KOPT-K1 (cell line): Measurements from ENCODE around the gene TEPSIN.

Source experiments
- H3K27ac ChIP-seq: fragments of 200-600 bp; sonication (generic); 2 replicates; pipeline ENCODE4 v1.5.1; 2016; ENCODE audit warnings: antibody characterized with exemption, mild to moderate bottlenecking, low read depth, low read length; ENCODE audit not compliant: poor library complexity, severe bottlenecking
- H3K36me3 ChIP-seq: fragments of 200-600 bp; sonication (generic); 2 replicates; pipeline ENCODE4 v1.5.1; 2017; ENCODE audit warnings: antibody characterized with exemption, mild to moderate bottlenecking, low read length, moderate library complexity; ENCODE audit not compliant: insufficient read depth
- H3K9me3 ChIP-seq: fragments of 200-600 bp; sonication (generic); 2 replicates; pipeline ENCODE4 v1.5.1; 2017; ENCODE audit warnings: antibody characterized with exemption, low read length, mild to moderate bottlenecking; ENCODE audit not compliant: insufficient read depth, poor library complexity, severe bottlenecking

The TEPSIN gene

DNA sequence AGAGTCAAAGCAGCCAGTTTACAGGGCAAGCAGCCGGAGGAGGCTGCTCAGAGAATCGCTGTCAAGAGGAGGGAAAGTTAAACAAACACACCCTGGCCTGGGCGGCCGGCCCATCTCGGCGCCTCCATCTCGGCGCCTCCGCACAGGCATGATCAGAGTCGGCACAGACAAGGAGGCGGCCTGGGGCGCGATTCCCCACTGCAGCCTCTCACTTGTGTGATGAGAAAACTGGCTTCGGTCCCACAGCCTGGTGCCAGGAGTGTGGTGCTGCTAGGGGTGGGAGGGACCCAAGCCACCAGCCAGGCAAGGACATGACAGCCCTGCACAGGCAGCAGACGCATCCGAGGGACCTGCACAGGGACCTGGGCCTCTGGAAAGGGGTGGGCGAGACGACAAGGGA is 38.6 kb upstream of the TEPSIN start:
- H3K9me3 ChIP-seq, result no peaks in the 10 kb centered on the region
- H3K27ac ChIP-seq, result no peak overlapping the region
- H3K36me3 ChIP-seq, result peaks cover 97% of the 10 kb centered on the region

DNA sequence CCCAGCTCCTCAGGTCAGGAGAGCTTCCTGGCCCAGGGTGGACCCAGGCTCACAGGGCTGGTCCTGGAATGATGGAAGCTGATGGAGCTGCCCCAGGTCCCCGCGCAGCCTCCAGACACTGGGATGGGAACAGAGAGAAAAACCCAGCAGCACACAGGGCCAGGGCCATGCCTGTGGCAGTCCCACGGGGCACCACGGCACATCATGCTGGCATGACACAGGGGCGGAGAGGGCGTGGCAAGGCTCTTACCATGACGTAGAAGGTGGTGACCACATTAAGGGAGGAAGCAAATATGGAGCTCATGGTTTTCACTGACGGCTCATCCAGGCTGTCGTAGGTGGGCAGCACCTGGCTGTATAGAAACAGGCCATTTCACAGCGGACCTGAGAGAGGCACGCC is 37.9 kb upstream of the TEPSIN start:
- no peaks in the 10 kb centered on the region for H3K9me3 ChIP-seq
- H3K27ac ChIP-seq, result no peak overlapping the region
- peaks cover 96% of the 10 kb centered on the region for H3K36me3 ChIP-seq

DNA sequence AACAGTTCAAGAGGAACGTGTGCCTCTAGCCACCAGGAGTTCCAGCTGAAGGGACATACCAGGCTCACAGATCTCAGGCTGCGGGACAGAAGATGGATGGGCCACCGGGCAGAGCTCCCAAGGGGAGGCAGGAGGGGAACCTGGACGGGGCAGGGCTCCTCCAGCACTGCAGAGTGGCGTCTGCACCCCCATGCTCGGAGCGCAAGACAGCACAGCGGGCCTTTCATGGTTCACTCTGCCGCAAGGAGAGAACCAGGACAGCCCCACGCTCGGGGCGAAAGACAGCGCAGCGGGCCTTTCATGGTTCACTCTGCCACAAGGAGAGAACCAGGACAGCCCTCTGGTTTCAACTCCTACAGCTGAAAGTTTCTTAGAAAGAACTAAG is 35.6 kb upstream of the TEPSIN start:
- peaks cover 98% of the 10 kb centered on the region for H3K36me3 ChIP-seq
- H3K27ac ChIP-seq, result no peak overlapping the region

DNA sequence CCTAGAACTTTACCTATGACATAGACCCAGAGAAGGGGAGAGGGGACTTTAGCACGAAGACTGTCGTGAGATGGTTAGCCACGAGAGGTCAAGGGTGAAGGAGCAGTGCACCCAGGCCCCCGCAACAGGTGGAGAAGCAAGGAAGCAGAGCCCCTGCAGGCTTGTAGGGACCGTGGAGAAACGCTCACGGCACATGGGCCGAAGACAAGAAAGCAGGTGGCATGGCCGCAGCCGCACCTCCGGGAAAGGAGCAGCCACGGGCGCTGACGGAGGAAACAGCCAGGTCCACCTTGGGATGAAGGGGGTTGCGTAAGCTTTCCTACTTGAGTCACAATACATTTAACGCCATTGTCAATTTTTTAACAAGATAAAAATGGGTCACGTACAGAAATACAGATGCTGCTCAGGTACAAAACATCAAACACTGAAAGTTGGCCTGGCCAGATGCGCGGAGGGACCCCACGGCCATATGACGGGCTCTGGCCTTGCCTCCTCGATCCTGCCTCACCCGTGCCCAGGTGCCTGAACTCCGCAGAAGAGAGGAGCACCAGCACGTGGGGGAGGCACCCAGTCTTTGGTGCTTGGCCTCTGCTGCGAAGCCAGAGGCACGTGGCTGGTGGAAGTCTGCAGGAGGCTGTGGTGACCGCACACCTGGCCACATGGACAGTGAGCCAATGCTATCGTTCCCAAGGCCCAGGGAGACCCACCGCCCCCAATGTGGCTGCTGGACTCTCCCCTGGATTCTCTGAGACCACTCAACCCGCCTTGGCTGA is 35.0 kb upstream of the TEPSIN start:
- Histone ChIP-seq H3K9me3 (no peaks in the 10 kb centered on the region), H3K27ac (no peak overlapping the region), H3K36me3 (peaks cover 98% of the 10 kb centered on the region)

More for the DNA sequence above, 35.6 kb upstream of the TEPSIN start:
- H3K9me3 ChIP-seq, result no peaks in the 10 kb centered on the region

DNA sequence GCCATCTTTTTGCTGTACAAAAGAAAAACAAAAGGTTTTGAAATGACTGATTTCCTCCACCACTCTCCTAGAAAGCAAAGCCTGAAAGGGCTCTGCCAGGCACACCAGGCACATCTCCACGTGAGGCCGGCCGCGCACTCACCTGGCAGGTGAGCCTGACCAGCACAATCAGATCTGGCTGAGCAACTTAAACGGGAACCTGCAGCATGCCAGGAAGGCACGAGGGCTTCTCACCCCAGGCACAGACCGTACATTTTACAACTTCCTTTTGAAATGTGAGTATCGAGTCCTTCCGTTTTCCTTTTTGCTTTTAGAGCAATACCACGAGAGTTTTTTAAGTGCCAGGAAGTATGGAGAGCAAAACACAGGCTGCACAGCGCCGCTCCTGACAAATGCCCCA is 33.8 kb upstream of the TEPSIN start:
- H3K27ac ChIP-seq, result no peak overlapping the region
- no peaks in the 10 kb centered on the region for H3K9me3 ChIP-seq
- H3K36me3 ChIP-seq, result peaks cover 98% of the 10 kb centered on the region

DNA sequence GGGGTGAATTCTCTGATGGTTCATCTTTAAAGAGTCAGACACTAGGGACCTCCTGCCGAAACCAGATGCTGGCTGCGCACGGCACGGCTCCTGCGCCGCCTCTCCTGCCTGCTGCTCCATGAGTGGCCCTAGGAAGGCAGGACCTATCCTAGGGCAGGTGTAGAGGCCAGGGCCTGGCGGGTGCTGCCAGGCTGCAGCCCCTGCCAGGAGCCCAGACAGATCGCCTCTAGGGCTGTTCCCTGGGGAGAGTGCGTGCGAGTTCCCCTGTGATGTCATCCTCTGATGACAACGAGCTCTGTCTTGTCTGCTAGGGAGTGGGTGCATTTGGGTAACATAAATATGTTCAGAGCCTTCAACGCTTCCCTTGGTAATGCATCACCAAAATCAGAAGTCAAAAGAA is 32.4 kb upstream of the TEPSIN start:
- H3K36me3 ChIP-seq, result peaks cover 97% of the 10 kb centered on the region

DNA sequence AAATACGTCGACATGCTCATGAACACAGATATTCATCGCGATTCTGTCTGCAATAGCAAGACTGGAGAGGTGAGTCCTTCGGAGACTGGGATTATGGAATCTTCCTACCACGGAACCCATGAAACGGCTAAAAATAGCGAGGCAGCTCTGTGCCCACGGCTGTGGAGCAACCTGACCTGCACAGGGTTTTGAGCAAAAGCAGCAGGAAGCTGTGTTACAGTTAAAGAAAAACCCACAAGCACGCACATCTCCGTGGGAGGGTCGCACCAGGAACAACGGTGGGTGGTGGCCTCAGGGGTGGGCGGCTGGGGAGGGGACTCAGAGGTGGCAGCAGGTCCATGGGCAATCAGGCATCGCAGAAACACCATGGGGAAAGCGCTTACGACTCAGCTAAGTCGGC is 31.4 kb upstream of the TEPSIN start:
- Histone ChIP-seq H3K36me3 (peaks cover 97% of the 10 kb centered on the region), H3K9me3 (no peaks in the 10 kb centered on the region), H3K27ac (no peak overlapping the region)

More for the DNA sequence above, 32.4 kb upstream of the TEPSIN start:
- H3K9me3 ChIP-seq, result no peaks in the 10 kb centered on the region
- no peak overlapping the region for H3K27ac ChIP-seq

DNA sequence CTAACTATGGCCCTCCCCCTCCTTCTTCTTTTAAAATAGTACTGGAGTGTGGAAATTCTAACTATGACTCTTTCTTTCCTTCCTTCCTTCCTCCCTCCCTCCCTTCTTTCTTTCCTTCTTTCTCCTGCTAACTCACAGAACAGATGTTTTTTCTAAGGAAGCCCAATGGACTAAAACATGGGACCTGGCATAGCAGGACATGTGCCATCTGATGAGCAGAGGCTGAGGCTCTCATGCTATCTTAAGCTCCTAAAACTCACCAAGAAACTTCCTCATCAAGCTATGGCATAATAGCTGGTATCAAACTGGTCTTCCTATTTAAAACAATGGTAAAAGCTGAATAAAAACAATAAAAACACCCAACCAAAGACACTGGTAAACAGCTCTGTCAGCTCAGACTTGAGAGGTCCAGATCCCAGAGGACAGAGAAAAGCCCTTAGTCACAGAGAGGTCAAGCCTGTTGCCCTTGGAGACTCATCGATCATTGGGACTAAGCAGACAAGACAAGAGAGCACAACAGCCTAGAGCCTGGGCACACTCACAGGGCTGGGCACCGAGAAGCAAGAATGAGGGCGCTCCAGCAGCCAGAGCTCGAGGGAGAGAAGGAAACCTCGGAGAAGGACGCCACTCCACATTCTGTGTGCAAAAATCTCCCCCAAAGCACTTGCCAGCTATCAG is 28.7 kb upstream of the TEPSIN start:
- Histone ChIP-seq H3K9me3 (no peaks in the 10 kb centered on the region), H3K27ac (no peak overlapping the region), H3K36me3 (peaks cover 97% of the 10 kb centered on the region)

DNA sequence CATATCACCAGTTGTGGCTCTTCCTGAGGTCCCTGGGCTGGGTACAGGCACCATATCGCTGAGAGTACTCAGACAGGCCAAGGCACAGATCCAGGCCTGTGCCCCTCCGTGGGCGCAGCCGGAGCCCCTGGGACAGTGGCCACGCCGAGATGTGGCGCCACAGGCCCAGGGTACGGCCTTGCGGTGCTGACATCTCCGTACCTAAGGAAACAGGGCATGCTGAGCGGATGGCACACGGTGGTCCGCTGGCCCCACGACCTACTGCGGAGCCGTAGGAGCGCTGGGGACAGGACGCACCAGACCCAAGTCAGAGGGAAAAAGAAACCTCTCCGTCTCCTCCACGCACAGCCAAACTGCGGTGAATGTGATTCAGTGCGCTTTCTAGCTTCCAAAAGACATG is 26.7 kb upstream of the TEPSIN start:
- H3K27ac ChIP-seq, result no peak overlapping the region
- peaks cover 98% of the 10 kb centered on the region for H3K36me3 ChIP-seq
- H3K9me3 ChIP-seq, result no peaks in the 10 kb centered on the region

DNA sequence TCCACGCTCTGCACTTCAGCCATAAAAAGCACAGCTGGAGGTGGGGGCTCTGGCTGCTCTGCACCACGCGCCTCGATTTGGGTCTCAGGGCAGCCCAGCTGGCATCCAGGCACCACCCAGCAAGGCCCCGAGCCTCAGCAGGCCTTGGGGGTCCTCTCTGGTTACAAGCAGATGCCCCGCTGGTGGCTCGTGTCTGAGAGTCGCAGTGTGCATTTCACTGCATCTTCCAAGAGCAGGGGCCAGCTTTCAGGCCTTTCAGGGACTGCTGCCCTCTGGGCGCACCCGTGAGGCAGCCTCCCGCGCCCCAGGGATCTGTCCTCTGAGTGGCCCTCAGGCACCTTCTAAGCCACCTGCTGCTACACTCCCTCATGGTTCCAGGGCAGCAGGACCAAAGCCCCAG is 25.8 kb upstream of the TEPSIN start:
- H3K36me3 ChIP-seq, result peaks cover 99% of the 10 kb centered on the region
- H3K9me3 ChIP-seq, result no peaks in the 10 kb centered on the region
- no peak overlapping the region for H3K27ac ChIP-seq

DNA sequence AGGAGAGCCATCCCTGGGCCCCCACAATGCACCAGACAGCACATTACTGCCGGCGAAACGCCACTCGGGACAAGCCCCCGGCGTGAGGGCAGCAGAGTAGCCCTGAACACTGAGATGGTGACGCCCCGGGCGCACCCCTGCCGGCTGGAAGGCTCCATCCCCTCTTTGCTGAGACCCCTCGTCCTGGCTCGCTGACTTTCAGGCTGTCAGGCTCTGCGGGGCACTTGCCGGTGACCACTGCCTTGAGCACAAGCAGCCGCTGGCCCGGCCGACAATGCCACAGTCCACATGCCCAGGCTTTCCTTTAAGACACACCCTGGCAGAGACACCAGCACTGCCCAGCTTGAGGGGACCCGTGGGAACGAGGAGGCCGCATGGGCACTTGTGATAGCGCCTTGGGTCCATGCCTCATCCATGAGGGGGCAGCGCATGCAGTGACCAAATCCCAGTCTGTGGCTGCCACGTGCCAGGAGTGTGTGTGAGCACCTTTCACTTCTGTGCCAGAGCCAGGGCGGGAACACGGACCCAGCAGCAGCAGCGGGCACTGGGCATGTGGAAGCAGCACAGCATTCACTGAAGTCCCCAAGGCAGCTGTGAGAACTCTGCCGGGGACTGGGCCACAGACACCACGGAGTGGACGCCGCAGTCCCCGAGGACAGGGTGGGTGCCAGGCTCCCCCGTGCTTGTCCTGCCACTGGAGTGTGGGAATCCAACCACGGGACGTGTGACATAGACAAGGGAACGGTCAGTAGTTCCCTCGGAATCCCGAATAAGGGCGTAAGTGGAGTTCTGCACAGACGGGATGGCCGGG is 24.7 kb upstream of the TEPSIN start:
- peaks cover 99% of the 10 kb centered on the region for H3K36me3 ChIP-seq
- no peaks in the 10 kb centered on the region for H3K9me3 ChIP-seq
- no peak overlapping the region for H3K27ac ChIP-seq

DNA sequence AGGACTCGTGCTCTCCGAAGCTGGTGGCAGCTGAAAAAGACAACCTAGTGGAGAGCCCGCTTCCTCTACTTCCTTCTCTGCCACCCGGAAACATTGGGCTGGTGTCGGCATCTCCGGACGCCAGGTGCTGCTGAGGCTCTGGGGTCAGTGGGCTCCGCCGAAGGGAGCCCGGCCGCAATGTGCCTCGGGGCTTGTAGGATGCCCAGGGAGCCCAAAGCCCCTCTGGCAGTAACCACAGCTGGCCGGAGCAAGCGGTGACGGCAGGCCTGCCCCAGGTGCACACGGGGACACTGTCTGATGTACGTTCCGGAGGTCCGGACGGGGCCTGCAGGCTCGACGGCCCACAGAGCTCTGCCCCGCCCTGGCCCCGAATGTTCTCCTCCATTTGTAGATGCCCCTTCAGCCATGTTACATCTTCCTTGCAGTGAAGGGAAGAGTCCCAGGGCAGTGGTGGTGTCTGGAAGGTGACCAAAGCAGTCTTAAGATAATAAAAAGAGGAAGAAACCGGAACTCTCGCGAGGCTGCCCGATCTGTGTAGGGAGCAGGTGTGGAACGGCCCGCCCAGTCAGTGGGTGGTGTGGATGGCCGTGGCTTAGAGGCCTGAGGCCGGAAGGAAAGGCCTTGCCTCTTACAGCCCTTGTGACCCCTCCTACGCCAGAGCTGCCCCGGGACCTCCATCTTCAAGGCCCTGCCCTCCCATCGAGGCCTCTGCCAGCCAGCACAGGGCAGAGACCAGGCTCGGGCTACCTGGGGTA is 22.9 kb upstream of the TEPSIN start:
- no peak overlapping the region for H3K27ac ChIP-seq
- H3K9me3 ChIP-seq, result no peaks in the 10 kb centered on the region
- H3K36me3 ChIP-seq, result peaks cover 95% of the 10 kb centered on the region

DNA sequence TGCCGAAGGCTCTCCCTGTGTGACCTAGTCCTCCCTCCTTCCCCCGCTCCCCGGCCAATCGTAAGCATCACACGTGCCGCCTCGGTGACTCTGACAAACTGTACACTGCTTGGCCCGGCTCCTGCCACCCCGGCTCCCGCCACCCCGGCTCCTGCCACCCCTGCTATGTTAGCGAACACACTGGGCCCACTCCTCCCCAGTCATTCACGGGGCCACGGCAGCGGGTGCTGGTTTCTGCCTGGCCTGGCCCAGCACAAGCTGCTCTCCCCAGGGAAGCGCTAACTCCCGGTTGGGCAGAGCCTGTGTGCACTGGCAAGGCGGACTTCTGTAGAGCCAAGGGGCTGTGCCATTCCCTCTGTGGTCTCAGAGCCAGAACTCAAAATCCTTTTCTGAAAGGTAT is 22.2 kb upstream of the TEPSIN start:
- peaks cover 93% of the 10 kb centered on the region for H3K36me3 ChIP-seq

DNA sequence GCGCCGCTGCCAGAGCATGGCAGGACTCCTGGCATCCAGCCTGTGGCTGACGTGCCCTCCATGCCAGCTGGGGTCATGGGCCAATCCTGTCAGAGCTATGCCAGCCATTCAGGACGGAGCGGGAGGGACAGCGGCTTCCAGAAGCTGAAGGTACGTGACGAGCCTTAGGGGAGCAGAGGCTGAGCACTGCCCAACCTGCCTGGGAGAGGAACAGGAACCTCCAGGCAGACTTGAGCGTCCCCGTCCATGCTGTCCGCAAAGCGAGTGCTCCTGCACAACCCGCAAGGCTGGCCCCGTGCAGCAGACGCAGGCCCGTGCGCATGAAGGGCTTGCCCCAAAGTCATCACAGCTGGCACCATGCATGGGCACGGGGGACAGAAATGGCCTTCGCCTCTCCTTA is 21.8 kb upstream of the TEPSIN start:
- Histone ChIP-seq H3K36me3 (peaks cover 88% of the 10 kb centered on the region), H3K27ac (no peak overlapping the region), H3K9me3 (no peaks in the 10 kb centered on the region)

More for the DNA sequence above, 22.2 kb upstream of the TEPSIN start:
- H3K9me3 ChIP-seq, result no peaks in the 10 kb centered on the region
- H3K27ac ChIP-seq, result no peak overlapping the region

DNA sequence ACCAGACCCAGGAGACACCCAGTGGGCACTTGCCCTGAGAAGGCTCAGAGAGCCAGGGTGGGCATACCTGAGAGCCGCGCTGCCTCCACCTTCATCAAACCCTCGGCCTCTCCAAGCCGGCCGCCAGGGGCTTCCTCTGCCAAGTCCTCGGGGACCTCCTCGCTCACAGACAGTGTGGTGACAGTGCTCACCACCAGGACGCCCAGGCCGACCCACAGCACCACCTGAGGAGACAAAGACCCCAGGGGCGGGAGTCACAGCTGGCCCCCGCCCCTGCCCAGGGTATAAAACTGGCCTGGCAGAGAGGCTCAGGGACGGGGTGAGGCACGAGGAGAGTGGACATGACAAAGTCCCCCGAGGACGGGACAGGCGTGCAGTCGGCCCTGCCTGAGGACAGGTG is 21.3 kb upstream of the TEPSIN start:
- H3K27ac ChIP-seq, result no peak overlapping the region
- no peaks in the 10 kb centered on the region for H3K9me3 ChIP-seq
- peaks cover 83% of the 10 kb centered on the region for H3K36me3 ChIP-seq
